ENCODE results near the gene ANKS1B. TPM values are rescaled to one million over a fixed set of nuclear protein-coding genes. Genes with fewer than 3 reads are reported as not detected.
A peak's percentile ranks its signal among the peaks of the same experiment; 100 is the strongest.
"Not testable (repeated sequence)": the region's sequence is repeated elsewhere in the genome, so short reads cannot be mapped to it uniquely, and the experiment has no call there.

The ANKS1B gene
- polyA plus RNA-seq, 5 donors = 9.3 to 23.7 (median 13.6) TPM

DNA sequence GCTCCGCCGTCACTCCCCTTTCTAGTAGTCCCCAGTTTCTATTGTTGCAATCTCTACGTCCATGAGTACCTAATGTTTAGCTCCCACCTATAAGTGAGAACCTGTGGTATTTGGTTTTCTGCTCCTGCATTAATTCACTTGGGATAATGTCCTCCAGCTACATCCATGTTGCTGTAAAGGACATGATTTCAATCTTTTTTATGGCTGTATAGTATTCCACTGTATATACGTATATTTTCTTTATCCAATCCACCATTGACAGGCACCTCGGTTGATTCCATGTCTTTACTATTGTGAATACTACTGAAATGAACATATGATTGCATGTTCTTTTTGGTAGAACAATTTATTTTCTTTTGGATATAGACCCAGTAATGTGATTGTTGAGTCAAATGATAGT lies 114.7 kb downstream of the ANKS1B start:
- no peak for DNase-seq

DNA sequence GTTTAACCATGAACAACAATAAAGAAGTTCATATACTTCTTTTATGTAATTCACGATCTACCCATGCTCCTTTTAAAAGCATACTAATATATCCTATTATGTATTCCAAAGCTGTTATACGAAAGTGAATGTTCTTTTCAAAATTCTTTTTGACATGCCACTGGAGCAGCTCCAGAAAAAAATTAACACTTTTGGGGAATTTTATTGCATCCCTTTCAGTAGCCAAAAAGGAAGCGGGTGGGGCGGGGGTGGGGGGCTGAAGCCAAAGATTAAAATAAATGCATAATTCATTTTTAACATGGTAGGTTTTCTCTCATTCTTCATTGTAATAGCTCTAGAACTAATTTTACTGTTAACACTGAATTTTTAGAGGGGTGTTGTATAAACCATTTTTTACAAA lies 123.0 kb downstream of the ANKS1B start:
- DNase-seq = no peak

DNA sequence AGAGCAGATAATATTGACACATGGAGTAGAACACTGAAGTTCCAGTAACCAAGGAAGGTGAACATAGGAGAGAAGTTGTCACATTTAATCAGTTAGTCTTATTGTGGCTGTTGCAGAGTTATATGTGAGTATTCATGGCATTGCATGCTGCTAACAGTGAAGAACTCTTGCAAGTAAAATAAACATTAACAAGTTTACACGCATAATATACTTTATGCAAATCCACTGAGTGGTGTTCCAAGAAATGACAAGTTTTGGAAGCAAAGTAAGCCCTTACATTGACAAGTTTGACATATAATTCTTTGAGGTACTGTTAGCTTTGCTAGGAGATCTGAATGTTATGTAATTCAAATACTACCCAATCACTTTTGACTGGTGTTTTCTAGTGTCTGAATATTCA lies 125.6 kb downstream of the ANKS1B start:
- DNase-seq = no peak

DNA sequence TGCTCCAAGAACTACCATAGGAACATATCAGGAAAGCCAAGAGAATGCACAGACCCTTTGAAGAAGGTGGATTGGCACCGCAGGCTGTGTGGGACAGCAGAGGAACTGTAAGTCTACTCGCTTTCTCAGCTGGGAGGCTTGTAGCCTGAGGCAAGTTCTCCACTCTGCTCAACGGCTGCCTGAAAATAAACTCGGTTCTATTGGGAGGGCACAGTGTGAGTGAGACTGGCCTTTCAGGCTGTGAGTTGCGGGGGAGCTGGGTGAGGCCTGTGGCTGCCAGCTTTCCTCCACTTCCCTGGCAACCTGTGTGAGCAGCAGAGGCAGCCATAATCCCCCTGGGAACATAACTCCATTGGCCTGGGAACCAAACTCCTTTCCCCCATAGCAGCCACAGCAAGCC lies 132.1 kb downstream of the ANKS1B start:
- DNase-seq = no peak

DNA sequence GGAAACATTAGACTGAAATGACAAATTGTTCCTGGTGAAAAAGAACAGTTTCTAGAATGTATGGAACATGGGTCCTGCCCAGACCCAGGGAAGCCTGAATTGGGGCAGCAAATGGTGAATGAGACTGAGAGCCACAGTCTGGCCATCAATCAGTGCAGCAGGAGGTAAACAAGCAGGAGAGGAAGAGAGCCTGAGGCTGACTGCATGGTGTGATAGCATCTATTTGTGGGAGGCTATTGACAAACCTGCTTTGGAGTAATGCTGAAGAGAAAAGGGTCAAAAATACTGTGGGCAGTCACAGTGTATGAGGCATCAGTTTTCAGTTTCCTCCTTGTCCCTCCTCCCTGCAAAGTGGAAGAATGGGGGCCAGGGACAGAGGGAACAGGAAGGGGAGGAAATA lies 136.8 kb downstream of the ANKS1B start:
- DNase-seq = no peak

DNA sequence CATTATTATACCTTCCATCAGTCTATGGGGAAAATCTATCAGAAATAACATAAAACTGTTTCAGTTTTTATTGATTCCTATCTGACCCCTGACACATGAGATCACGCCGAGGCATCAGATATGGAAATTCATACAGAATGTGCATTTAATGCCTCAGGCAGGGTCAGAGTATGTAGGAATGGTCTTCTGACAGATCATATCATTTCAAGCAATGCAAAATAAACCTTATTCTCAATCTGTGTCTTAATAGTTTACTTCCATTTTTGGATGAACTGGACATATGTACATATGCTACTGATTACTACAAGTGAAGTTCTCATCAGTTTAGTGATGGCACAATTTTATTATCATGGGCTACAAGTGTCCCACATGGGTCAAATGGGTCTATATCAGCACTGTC lies 150.0 kb downstream of the ANKS1B start:
- DNase-seq = no peak

DNA sequence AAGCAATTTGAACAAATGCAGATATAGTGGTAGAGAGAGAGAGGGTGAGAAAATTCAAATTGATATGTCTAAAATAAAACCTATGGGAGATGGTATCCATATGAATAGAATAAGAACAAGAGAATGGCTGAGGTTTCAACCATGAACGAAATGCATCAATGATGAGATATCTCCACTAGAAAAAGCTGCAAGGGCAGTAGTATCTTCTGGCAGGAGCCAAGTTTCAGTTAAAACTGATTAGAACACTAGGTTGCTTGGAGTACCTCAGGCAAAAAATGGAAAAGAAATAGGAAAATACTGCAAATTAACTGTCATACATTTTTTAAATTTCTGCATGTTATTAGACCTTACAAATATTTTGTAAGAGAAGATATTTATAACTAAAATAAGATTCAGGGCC lies 151.3 kb downstream of the ANKS1B start:
- DNase-seq = no peak

DNA sequence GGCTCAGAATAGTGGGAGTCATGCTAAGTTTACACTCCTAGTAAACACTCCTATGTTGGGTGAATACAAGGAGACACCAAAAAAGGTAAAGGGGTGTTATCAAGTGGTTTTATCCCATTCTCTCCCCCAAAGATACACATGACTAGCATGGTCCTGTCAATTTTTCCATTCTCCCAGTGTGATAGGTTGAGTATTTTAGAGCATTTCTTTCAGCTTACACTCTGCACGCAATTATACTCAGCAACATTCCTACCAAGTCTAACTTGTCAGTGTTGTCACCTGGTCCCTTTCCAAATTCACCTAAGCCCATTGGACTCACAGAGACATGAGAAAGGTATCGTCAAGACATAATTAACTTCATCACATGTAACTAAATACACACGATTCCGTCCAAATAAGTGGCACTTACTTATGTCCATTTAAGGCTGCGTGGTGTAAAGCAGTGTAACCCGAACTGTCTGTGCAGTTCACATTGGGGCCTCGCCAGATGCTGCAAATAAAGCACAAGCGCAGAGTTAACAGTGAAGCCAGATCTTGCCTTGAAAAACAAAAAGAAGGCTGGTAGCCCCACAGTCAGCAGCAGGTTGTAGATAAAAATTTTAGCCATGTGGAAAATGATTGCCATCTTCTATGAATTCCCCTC lies 159.7 kb downstream of the ANKS1B start:
- no peak for DNase-seq

DNA sequence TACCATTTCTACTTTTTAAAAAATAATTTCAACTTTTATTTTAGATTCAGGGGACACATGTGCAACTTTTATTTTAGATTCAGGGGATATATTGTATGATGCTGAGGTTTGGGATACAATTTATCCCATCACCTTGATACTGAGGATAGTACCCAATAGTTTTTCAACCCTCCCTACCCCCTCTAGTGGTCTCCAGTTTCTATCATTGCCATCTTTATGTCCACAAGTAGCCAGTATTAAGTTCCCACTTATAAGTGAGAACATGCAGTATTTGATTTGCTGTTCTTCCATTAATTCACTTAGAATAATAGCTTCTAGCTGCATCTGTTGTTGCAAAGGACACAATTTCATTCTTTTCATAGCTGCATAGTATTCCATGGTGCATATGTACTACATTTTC lies 162.5 kb downstream of the ANKS1B start:
- no peak for DNase-seq

DNA sequence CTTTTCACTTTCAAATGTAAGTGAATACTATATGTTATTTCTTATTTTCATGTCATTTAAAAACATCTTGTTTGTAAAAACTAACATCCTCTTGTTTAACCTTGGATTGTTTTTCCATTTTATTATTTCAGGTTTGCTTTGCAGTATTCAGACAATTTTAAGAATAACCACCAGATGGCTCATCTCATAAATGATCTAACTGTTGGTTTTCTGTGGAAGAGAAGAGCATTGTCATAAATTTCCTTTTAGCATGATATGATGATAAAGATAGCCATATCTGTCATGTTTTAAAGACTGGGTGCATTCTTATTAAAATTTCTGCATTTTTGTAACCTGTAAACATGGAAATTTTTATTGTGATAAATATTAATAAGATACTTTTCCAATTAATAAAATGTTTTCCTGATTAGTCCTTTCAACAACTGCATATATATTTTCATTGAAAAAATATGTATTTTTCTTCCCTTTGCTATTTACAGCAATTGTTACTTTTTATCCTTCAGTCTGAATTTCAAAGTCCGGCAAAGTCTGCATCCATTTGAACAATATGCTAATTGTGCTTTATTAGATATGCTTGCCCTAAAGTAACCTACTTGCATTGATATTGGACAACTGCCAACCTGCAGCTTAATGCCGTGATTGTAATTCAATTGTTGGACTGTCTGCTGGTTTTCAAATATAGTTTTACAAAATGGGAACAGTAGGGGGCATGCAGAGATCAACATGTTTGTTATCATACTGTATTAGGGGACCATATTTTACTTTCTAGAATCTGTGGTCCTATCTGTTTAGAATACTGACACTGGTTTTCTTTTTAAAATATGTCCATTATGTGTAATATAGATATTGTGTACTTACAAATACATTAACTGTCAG lies 173.8 kb downstream of the ANKS1B start:
- DNase-seq = peak; percentile 13 to 27

DNA sequence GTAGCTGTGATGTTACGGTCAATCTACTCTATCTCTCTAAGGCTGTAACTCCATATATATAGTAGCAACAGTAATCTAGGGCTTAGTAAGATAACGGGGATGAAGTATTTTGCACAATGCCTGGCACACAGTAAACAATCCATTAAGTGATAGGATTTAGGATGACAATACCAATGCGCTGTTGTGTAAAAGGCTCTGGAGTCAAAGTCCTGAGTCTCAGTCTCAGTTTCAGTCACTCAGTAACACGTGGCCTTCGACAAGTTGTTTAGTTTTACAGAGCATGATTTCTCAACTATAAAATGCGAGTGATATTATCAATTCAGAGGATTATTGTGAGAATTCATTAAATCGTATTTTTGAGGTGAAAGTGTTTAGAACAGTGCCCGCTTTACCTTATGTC lies 174.8 kb downstream of the ANKS1B start:
- no peak for DNase-seq

DNA sequence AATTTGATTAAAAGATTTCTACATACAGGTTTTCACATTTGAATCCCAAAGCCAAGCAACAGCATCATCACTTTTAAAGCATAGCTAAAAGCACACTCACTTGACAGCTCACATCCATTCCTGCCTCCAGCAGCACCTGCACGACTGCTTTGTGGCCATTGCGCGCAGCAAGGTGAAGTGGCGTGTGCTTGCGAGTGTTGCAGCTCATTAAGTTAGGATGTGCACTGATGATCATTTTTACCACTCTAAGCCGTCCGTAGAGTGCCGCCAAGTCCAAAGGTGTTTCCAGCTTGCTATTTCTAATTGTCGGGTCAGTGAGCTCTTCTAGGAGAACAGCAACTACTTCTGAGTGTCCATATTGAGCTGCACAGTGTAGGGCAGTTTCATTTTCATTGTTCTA lies 178.4 kb downstream of the ANKS1B start:
- no peak for DNase-seq

DNA sequence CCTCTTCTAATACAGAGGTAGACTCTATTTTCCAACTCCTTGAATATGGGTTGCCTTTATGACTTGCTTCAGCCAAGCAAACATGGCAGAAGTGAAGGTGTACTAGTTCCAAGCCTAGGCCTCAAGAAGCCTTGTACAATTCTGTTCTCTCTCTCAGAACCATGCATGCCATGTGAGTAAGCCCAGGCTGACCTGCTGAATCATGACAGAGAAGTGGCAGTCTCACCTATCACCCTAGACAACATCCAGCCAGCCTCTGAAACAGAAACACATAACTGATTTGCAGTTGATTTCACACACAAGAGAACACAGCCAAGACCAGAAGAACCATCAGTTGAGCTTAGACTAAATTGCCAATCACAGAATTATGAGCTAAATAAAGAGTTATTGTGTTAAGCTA lies 180.0 kb downstream of the ANKS1B start:
- no peak for DNase-seq

DNA sequence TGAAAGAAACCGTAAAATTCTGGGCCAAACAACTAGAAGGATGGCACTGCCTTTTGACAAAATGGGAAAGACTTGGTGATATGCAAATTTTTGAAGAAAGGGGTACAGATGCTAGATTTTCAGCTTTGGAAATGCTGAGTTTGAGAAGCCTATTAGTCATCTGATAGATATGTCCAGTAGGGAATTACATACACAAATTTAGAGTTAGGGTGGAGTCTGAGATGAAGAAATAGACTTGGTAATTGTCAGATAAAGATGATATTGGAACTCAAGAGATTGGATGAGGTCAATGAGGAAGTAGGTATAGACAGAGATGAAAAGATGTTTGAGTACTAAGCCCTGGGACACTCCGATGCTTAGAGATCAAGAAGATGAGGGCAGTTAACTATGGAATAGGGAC lies 184.1 kb downstream of the ANKS1B start:
- no peak for DNase-seq

DNA sequence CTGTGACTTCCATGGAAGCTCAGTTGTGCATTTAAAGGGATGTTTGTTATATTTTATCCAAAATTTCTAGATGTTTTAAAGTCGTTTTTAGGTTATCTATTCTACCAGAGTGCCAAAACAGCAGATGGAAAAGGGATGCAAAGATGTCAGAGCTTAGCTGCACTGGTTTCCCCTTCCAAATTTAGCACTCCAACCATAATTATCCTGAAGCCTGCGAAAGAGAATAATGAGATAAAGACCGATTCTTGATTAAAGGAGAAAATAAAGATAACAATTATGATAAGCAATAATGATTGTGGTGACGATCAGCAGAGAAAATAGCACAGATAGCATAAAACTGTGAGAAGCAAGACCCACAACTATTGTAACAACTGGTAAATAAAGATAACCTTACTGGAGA lies 186.8 kb downstream of the ANKS1B start:
- not testable (repeated sequence) for DNase-seq

DNA sequence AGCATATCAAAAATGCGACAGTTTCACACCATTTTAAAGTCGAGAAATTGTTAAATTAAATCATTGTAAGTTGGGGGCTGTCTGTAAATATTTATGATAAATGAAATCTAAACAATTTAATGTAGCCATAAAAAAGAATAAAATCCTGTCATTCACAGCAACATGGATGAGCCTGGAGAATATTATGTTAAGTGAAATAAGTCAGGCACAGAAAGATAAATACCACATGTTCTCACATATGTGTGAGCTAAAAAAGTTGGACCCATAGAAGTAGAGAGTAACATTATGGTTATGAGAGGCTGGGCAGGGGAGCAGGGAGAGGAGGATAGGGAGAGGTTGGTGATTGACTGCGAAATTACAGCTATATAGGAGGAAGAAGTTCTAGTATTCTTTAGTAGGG lies 201.3 kb downstream of the ANKS1B start:
- DNase-seq = no peak

DNA sequence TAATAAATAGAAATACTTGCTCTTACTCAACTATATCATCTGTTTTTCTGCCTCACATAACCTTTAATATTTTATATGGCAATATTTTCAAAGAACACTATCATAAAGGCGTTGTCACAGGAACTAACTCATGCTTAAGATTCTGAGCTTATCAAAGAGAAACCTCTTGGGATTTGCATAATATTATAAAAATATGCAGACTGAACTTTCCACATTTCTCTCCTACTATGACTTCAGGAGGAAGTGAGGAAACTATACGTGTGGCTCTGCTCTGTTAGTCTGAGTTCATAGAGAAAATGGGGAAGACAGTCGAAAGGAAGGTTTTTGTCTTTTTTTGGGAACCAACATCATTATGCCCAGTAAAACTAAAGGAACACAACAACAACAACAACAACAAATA lies 212.5 kb downstream of the ANKS1B start:
- DNase-seq = no peak

DNA sequence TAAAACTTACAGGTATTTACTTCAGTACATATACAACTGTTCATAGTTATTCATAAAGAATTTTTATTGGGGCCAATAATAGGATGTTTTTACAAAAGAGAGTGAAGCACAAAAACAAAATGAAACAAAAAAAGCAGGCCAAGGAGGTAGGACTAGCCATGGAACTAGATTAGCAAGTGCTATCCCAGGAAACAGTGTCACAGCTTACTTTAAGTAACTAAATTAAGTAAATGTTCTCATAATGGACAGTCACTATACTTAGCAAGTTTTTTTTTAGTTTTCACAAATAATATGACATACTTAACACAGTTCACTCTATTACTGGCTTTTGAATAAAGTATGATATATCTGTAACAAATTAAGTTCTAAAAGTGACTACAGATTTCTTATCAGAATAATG lies 213.1 kb downstream of the ANKS1B start:
- DNase-seq = no peak

DNA sequence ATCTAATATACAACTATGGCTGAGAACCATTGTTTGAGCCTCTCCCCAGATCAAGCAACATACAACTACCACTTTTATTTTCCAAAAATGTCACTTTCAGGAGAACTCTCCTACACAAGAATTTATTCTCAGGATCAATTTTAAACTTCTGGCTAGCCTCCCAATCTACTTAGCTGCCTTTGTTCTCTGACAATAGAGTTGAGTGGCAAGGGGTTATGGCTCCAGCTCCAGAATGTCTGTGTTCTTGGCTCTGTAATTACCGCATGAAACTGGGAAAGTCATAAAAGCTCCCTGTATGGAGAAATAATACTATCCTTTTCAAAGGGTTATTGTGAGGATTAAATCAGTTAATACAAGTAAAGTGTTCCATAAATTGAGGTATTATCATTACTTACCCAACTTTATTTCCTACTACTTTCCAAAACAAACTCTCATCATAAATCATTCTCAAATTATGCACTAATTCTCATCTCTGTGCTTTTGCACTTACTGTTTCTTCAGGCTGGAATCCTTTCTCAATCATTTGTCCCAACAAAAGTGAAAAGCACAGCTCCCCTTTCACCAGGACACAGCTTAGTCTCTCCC lies 215.2 kb downstream of the ANKS1B start:
- DNase-seq = no peak

DNA sequence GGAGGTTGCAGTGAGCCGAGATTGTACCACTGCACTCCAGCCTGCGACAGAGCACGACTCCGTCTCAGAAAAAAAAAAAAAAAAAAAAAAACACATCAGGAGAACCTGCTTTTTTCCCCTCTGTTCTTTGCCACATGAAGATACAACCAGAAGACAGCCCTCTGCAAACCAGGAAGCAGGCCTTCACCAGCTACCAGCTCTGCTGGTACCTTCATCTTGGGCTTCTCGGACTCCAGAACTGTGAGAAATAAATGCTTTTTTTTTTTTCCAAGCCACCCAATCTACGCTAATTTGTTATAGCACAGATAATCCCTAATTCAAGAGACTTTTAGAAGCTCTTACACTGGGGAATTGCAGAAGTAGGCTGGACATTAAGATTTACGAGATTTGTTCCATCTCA lies 216.0 kb downstream of the ANKS1B start:
- DNase-seq = no peak

DNA sequence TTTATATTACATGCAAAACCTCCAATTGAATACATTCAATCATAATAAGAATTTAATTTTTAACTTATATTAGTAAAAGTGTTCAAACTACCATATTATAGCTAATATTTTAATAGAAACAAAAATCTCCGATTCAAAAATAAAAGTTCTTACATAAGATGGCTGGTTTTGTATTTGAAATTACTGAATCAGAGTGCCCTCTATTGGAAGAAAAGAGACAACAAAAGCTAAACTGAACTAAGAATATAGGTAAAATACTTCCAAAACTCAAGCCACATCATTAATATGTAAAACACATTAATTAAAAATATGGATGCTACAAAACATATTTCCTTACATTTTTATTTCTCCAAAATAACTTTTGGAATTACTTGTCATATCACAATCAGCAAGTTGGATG lies 216.9 kb downstream of the ANKS1B start:
- DNase-seq = no peak

DNA sequence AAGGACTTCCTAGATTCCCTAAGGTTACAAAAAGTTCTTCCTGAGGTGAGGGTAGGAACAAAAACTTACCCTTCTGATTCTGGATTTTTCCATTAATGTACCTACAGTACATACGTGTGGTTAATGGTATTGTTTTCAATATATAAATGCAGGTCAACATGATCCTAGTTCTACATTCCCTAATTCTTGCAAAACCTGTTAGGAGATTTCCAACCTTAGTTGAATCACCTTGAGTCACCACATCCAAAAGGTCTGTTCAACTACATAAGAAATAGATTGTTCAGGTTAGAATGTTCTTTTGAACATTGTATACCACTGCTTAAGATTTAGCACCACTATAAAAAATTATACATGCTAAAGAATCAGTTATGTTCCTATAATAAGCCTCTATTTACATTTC lies 218.3 kb downstream of the ANKS1B start:
- DNase-seq = no peak

DNA sequence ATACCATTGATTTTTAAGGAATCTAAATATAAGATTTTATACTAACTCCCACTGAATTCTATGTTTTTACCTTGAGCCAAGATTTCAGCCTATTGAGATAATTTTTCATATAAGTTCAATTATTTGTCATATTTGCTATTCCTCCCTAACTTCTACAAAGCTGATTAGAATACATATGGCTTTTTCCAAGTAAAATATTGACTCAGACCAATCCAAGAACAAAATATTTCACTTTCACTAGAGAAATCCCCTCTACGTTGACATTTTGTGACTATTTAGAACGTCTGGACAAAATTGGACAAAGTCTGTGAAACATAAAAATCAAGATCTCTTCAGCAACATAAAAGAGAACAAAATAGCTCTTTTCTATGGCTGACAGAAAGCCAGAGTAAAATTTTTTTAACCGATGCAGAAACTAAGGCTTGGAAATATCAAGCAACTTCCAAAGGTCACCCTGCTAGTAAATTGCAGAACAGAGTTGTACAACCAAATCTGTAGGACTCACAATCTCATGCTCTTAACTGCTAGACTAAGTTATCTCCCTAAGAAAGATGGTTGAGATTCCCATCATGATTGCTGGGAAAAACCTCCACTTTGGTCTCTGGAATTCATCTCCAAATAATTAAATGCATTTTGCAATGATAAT lies 219.1 kb downstream of the ANKS1B start:
- DNase-seq = no peak
